Breast epithelium (tissue), 4 donors: ENCODE measurements around the gene ZFTA. TPM values are rescaled to one million over a fixed set of nuclear protein-coding genes. Genes with fewer than 3 reads are reported as not detected.
A peak's percentile ranks its signal among the peaks of the same experiment; 100 is the strongest.

Source experiments
- DNase-seq, 2 donors: peaks; one replicate each; pipeline ENCODE4 v3.0.0-alpha.2; 2019; ENCODE audit warnings: low spot score in 2 of 2
- H3K27ac ChIP-seq, 2 donors: fragments of 200-600 bp; sonication (generic) in 1 of 2; one replicate each; pipeline ENCODE4 v1.5.1; 2016 to 2019; ENCODE audit warnings: mild to moderate bottlenecking in 1 of 2
- H3K27me3 ChIP-seq, 2 donors: fragments of 200-600 bp; sonication (generic) in 1 of 2; one replicate each; pipeline versions ENCODE4 v1.5.1 to v1.6.0; 2017 to 2019; ENCODE audit warnings: control low read depth in 1 of 2, mild to moderate bottlenecking in 1 of 2
- H3K36me3 ChIP-seq: fragments of 200-600 bp; one replicate; pipeline ENCODE4 v1.5.1; 2019
- H3K4me1 ChIP-seq, 2 donors: fragments of 200-600 bp; sonication (generic); one replicate each; pipeline ENCODE4 v1.5.1; 2016 to 2019; ENCODE audit warnings: control low read depth in 1 of 2
- H3K4me3 ChIP-seq, 3 donors: fragments of 200-600 bp; sonication (generic); 1 replicate in 2 of 3; 2 replicates in 1 of 3; pipeline ENCODE4 v1.5.1; 2016 to 2019; ENCODE audit warnings: mild to moderate bottlenecking in 3 of 3, moderate library complexity in 2 of 3
- H3K9me3 ChIP-seq, 2 donors: fragments of 200-600 bp; sonication (generic) in 1 of 2; one replicate each; pipeline ENCODE4 v1.5.1; 2016 to 2019; ENCODE audit warnings: control low read depth in 1 of 2
- POLR2A ChIP-seq: fragments of 450-650 bp; IDR thresholded peaks from one replicate; pipeline ENCODE4 v1.6.1; 2016; ENCODE audit warnings: antibody characterized with exemption, mild to moderate bottlenecking, moderate library complexity
- POLR2AphosphoS5 ChIP-seq, 3 donors: sonication (generic); formaldehyde crosslinking; IDR thresholded peaks; one replicate each; pipeline ENCODE4 v1.6.1; 2017; ENCODE audit warnings: antibody characterized with exemption in 3 of 3
- intact Hi-C: fragments of 100-400 bp; cut with DNase I; formaldehyde crosslinking; loops from one replicate; pipeline ENCODE4 v1.15.1; 2023; ENCODE audit warnings: low total_unique reads
- total RNA-seq, 3 donors: library from RNA; depleted of rRNA; stranded (reverse); fragments of >200 nt; gene quantifications; one replicate each; pipeline ENCODE4 v1.1.0, GENCODE V29; 2016
- TF ChIP-seq, protein P1 (sequence below), 3 donors: fragments of 450-650 bp; IDR thresholded peaks; one replicate each; pipeline ENCODE4 v1.5.1; 2016 to 2017; ENCODE audit warnings: antibody characterized with exemption in 3 of 3, mild to moderate bottlenecking in 3 of 3, moderate library complexity in 3 of 3

ZFTA gene
- total RNA-seq, 3 donors from 2014 or later = 8.8 to 12.5 (median 9.7) TPM

GRCh38 chr11:63764679-63765647 is 3.6 kb downstream of the ZFTA start:
- intact Hi-C loops = loop anchor here (5.0 kb wide), 1 partner anchor 192 kb away; no protein-coding TSS in a partner anchor
- Histone ChIP-seq H3K36me3 (no peaks in the 10 kb centered on the region), H3K9me3 (no peaks in the 10 kb centered on the region), H3K4me1 (peaks cover 0 to 16% of the 10 kb centered on the region in 2 donors), H3K27ac (peak overlapping the region; percentile 69 to 88), H3K27me3 (no peaks in the 10 kb centered on the region), H3K4me3 (peak overlapping the region in 2 of 3 donors; percentile 48 to 68)
- no peak for DNase-seq
- TF ChIP-seq, protein P1, sequence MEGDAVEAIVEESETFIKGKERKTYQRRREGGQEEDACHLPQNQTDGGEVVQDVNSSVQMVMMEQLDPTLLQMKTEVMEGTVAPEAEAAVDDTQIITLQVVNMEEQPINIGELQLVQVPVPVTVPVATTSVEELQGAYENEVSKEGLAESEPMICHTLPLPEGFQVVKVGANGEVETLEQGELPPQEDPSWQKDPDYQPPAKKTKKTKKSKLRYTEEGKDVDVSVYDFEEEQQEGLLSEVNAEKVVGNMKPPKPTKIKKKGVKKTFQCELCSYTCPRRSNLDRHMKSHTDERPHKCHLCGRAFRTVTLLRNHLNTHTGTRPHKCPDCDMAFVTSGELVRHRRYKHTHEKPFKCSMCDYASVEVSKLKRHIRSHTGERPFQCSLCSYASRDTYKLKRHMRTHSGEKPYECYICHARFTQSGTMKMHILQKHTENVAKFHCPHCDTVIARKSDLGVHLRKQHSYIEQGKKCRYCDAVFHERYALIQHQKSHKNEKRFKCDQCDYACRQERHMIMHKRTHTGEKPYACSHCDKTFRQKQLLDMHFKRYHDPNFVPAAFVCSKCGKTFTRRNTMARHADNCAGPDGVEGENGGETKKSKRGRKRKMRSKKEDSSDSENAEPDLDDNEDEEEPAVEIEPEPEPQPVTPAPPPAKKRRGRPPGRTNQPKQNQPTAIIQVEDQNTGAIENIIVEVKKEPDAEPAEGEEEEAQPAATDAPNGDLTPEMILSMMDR (IDR thresholded peaks at IDR 0.05) = no peak
- no peak for TF ChIP-seq POLR2A
- TF ChIP-seq POLR2AphosphoS5 (IDR thresholded peaks at IDR 0.05) = no peak

GRCh38 chr11:63764340-63764678 is 4.3 kb downstream of the ZFTA start:
- H3K4me3 ChIP-seq = peak overlapping the region in 2 of 3 donors; percentile 48 to 68
- peak overlapping the region; percentile 69 to 88 for H3K27ac ChIP-seq
- peaks cover 0 to 16% of the 10 kb centered on the region in 2 donors for H3K4me1 ChIP-seq
- intact Hi-C loops = loop anchor here (5.0 kb wide), 1 partner anchor 193 kb away; no protein-coding TSS in a partner anchor
- no peak for DNase-seq
- no peaks in the 10 kb centered on the region for H3K27me3 ChIP-seq
- H3K36me3 ChIP-seq = no peaks in the 10 kb centered on the region
- no peak for TF ChIP-seq POLR2A
- TF ChIP-seq, protein P1 (IDR thresholded peaks at IDR 0.05) = no peak
- TF ChIP-seq POLR2AphosphoS5 (IDR thresholded peaks at IDR 0.05) = no peak
- H3K9me3 ChIP-seq = no peaks in the 10 kb centered on the region

DNA sequence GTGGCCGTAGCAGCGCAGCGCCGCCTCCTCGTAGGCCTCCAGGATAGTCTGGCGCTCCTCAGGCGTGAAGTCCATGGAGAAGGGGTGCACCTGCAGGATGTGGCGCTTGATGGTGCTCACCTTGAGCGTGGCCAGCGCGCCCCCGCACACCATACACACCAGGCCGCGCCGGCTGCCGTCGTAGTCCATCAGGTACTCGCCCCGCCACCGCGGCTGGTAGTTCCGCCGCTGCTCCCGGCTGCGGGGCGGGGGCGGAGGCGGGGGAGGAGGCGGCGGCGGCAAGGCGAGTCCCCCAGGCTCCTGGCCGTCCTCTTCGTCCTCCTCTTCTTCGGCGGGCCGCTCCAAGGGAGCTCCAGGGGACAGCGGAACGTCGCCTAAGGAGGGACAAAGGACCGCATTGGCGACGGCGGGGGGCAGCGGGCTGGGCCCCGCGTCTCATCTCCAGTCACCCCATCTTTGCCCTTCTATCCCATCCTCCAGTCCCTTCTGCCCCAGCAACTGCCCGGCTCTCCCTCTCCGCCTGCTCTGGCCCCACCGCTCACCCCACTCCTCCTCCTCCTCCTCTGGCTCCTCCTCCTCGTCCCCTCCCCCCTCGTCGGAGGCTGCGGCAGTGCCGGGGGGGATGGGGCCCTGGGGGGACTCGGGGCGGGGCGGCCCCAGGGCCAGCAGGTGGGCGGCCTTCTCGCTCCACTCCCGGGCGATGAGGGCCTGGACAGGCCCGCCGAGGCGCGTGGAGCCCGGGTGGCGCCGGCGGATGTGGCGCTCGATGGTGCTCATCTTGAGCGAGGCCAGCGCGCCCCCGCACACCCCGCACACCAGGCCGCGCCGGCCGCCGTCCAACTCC is 4.9 kb downstream of the ZFTA start:
- no peak for DNase-seq
- intact Hi-C loops = loop anchor here (5.0 kb wide), 1 partner anchor 194 kb away; no protein-coding TSS in a partner anchor
- peak overlapping the region; percentile 43 to 68 (median 48) for H3K4me3 ChIP-seq
- TF ChIP-seq, protein P1 (IDR thresholded peaks at IDR 0.05) = no peak
- TF ChIP-seq POLR2AphosphoS5 (IDR thresholded peaks at IDR 0.05) (no peak), POLR2A (no peak)
- no peaks in the 10 kb centered on the region for H3K36me3 ChIP-seq
- H3K27me3 ChIP-seq = no peaks in the 10 kb centered on the region
- H3K4me1 ChIP-seq = peaks cover 0 to 16% of the 10 kb centered on the region in 2 donors
- H3K27ac ChIP-seq = peak overlapping the region; percentile 69 to 88
- no peaks in the 10 kb centered on the region for H3K9me3 ChIP-seq

DNA sequence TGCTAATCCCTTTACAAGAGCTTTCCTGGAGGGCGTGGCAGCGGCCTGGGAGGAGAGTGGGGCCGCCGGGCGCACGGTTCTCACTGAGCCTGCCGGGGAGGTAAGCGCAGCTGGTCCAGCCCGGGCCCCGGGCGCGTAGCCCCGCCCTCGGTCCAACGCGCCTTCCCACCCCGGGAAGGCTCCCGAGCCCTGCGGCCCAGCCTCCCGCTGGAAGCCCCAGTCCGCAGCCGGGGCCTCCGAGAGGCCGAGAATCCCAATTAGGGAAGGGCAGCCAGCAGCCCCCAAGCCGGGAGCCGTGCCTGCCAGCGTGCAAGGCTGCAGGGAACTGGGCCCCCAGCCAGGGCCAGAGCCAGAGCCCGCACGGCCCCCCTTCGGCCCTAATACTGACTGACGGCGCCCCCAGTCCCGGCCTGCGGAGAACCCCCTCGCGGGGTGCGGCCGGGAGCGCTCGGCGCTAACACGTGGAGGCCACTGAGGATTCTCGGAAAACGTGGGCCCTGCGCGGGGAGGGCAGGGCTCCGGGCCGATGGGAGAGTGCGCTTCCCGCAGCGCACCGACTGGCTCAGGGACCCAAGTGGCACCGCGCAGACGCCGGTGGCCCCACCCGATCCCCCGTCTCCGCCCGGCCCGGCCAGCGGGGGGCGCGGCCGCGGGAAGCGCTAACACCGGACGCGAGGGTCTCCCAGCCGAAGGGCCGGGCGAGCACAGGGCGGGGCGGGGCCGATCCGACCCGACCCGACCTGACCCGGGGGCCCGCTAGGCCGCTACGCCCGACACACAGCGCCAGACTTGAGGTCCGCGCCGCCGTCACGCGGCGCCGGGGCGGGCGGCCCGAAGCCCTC is 5.7 kb downstream of the ZFTA start:
- no peaks in the 10 kb centered on the region for H3K36me3 ChIP-seq
- TF ChIP-seq, protein P1 (IDR thresholded peaks at IDR 0.05) = no peak
- TF ChIP-seq POLR2AphosphoS5 (IDR thresholded peaks at IDR 0.05) = no peak
- no peak for TF ChIP-seq POLR2A
- no peaks in the 10 kb centered on the region for H3K27me3 ChIP-seq
- no peaks in the 10 kb centered on the region for H3K9me3 ChIP-seq
- intact Hi-C loops = loop anchor here (5.0 kb wide), 1 partner anchor 194 kb away; no protein-coding TSS in a partner anchor
- H3K27ac ChIP-seq = peak overlapping the region; percentile 69 to 88
- H3K4me1 ChIP-seq = peaks cover 0 to 16% of the 10 kb centered on the region in 2 donors
- H3K4me3 ChIP-seq = peak overlapping the region; percentile 43 to 68 (median 48)
- no peak for DNase-seq
